Measurements from ENCODE around the gene ZNF653.
"Not testable (repeated sequence)": the region's sequence is repeated elsewhere in the genome, so short reads cannot be mapped to it uniquely, and the experiment has no call there.

DNA sequence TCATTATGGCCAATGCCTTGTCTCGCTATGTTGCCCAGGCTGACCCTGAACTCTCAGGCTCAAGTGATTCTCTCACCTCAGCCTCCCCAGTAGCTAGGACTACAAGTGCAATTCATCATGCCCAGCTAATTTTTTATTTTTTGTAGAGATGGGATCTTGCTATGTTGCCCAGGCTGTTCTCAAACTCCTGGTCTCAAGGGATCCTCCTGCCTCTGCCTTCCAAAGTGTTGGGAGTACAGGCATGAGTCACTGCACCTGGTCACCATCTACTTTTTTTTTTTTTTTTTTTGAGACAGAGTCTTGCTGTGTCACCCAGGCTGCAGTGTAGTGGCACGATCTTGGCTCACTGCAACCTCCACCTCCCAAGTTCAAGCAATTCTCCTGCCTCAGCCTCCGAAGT lies 30.3 kb downstream of the ZNF653 start:
- TF ChIP-seq, protein P1, sequence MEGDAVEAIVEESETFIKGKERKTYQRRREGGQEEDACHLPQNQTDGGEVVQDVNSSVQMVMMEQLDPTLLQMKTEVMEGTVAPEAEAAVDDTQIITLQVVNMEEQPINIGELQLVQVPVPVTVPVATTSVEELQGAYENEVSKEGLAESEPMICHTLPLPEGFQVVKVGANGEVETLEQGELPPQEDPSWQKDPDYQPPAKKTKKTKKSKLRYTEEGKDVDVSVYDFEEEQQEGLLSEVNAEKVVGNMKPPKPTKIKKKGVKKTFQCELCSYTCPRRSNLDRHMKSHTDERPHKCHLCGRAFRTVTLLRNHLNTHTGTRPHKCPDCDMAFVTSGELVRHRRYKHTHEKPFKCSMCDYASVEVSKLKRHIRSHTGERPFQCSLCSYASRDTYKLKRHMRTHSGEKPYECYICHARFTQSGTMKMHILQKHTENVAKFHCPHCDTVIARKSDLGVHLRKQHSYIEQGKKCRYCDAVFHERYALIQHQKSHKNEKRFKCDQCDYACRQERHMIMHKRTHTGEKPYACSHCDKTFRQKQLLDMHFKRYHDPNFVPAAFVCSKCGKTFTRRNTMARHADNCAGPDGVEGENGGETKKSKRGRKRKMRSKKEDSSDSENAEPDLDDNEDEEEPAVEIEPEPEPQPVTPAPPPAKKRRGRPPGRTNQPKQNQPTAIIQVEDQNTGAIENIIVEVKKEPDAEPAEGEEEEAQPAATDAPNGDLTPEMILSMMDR (IDR thresholded peaks at IDR 0.05; ENCODE audit: insufficient read depth, low read length) = not testable (repeated sequence)
- TF ChIP-seq POLR2AphosphoS5, GABPA (IDR thresholded peaks at IDR 0.05; ENCODE audit: low read depth): not testable (repeated sequence)
- TF ChIP-seq, protein P2, sequence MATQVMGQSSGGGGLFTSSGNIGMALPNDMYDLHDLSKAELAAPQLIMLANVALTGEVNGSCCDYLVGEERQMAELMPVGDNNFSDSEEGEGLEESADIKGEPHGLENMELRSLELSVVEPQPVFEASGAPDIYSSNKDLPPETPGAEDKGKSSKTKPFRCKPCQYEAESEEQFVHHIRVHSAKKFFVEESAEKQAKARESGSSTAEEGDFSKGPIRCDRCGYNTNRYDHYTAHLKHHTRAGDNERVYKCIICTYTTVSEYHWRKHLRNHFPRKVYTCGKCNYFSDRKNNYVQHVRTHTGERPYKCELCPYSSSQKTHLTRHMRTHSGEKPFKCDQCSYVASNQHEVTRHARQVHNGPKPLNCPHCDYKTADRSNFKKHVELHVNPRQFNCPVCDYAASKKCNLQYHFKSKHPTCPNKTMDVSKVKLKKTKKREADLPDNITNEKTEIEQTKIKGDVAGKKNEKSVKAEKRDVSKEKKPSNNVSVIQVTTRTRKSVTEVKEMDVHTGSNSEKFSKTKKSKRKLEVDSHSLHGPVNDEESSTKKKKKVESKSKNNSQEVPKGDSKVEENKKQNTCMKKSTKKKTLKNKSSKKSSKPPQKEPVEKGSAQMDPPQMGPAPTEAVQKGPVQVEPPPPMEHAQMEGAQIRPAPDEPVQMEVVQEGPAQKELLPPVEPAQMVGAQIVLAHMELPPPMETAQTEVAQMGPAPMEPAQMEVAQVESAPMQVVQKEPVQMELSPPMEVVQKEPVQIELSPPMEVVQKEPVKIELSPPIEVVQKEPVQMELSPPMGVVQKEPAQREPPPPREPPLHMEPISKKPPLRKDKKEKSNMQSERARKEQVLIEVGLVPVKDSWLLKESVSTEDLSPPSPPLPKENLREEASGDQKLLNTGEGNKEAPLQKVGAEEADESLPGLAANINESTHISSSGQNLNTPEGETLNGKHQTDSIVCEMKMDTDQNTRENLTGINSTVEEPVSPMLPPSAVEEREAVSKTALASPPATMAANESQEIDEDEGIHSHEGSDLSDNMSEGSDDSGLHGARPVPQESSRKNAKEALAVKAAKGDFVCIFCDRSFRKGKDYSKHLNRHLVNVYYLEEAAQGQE (IDR thresholded peaks at IDR 0.05; ENCODE audit: insufficient replicate concordance, low read depth) = not testable (repeated sequence)
